ENCODE data around the gene NFIA. TPM values are rescaled to one million over a fixed set of nuclear protein-coding genes. Genes with fewer than 3 reads are reported as not detected.
A peak's percentile ranks its signal among the peaks of the same experiment; 100 is the strongest.

The NFIA gene
- total and polyA plus RNA-seq, 9 of the 15 experiments (the other 6 are each of a cell fraction or from before 2014, with no cell fraction given) = 5.3 to 24.9 (median 9.8) TPM

DNA sequence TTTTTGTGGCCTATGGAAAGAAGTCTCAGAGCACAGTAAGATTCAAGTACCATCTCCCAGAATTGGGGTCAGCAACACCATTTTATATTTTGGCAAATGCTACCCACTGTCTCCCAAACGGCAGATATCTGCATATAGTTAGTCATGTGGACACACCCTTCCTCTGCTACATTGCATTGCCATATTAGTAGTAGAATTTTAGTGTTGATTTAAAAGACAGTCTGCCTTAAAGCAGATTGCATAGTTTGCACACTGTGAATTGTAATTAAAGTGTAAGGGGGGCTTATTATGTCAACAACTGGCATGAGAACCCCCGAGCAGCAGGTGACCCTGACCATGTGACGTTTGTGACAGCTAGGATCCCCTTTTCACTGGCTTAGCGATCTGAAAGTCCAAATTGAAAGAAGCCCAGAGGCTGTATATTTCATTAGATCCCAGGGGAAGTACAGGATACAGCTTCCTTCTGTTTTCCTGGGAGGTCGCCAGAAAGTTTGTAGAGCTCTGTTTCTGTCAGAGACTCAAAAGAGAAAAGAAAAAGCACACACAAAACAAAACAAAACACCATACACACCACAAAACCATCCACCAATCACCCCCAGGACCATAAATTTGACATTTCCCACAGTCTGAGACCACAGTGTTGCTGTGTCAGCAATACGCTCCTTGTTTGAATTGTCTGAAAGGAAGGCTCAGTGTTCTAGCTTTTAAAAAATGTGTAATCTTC is 172.4 kb downstream of the NFIA start:
- Histone ChIP-seq H3K9ac (ENCODE audit: insufficient read depth in 1 of 2, low read depth in 2 of 2, low read length in 2 of 2) (peak overlapping the region in 1 of 2 experiments; percentile 29; a peak in 2 of 4 replicates), H4K20me1 (replicated peaks; ENCODE audit: control insufficient read depth, insufficient read depth, low read length) (no peaks in the 10 kb centered on the region), H3K4me3 (no peak overlapping the region), H3K4me2 (ENCODE audit: insufficient read depth, low read length) (peak overlapping the region; percentile 61), H3K79me2 (ENCODE audit: control insufficient read depth, insufficient read depth, low read length) (peaks cover 70% of the 10 kb centered on the region), H3K27me3 (ENCODE audit: control insufficient read depth in 2 of 2, insufficient read depth in 2 of 2, low read length in 2 of 2) (no peaks in the 10 kb centered on the region), H2AFZ (ENCODE audit: low read depth, low read length) (peak overlapping the region; percentile 54), H3K36me3 (ENCODE audit: control insufficient read depth, insufficient read depth, low read length) (no peaks in the 10 kb centered on the region), H3K4me1 (replicated peaks in 1 of 2; ENCODE audit: control insufficient read depth in 2 of 2, insufficient read depth in 2 of 2, low read length in 2 of 2) (peaks cover 10 to 27% of the 10 kb centered on the region in 2 experiments), H3K27ac (ENCODE audit: extremely low read depth, low read depth, low read length) (peak overlapping the region; percentile 82), H3K9me1 (ENCODE audit: control insufficient read depth, insufficient read depth, low read length) (no peaks in the 10 kb centered on the region), H3K9me3 (replicated peaks; ENCODE audit: control insufficient read depth, insufficient read depth, low read depth, low read length) (no peaks in the 10 kb centered on the region)
- WGBS (ENCODE audit: insufficient coverage, low coverage, missing lambda C conversion rate) = 30% methylated on average over 6 of the region's 6 CpGs
- no TSS peak for BruUV-seq (replicated peaks)
- no peak for FAIRE-seq
- ATAC-seq = peak; percentile 46
- intact Hi-C loops (cut with micrococcal nuclease) = loop anchor here (5.0 kb wide), 1 partner anchor 202 kb away; no protein-coding TSS in a partner anchor
- TF ChIP-seq, protein P1, sequence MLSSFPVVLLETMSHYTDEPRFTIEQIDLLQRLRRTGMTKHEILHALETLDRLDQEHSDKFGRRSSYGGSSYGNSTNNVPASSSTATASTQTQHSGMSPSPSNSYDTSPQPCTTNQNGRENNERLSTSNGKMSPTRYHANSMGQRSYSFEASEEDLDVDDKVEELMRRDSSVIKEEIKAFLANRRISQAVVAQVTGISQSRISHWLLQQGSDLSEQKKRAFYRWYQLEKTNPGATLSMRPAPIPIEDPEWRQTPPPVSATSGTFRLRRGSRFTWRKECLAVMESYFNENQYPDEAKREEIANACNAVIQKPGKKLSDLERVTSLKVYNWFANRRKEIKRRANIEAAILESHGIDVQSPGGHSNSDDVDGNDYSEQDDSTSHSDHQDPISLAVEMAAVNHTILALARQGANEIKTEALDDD (IDR thresholded peaks at IDR 0.05) = peak; percentile 61; the same call in 1 of the 2 replicates
- TF ChIP-seq CC2D1A (IDR thresholded peaks at IDR 0.05) = no peak
- peak in 1 of 2 experiments; percentile 30; a peak in 1 of 4 replicates for TF ChIP-seq FOXK2 (conservative IDR thresholded peaks at IDR 0.05 in 1 of 2, IDR thresholded peaks at IDR 0.05 in 1 of 2; ENCODE audit: low read depth in 2 of 2)
- TF ChIP-seq ZNF316 (IDR thresholded peaks at IDR 0.05) = peak; percentile 98
- TF ChIP-seq FOXJ3 (CRISPR knock-in tag; IDR thresholded peaks at IDR 0.05) = no peak
- peak; percentile 97 for TF ChIP-seq C11orf30 (IDR thresholded peaks at IDR 0.05; ENCODE audit: low read depth)
- TF ChIP-seq ZNF263 (CRISPR knock-in tag; IDR thresholded peaks at IDR 0.05; ENCODE audit: borderline replicate concordance) = no peak
- no peak for TF ChIP-seq L3MBTL2 (IDR thresholded peaks at IDR 0.05)
- TF ChIP-seq JUND (IDR thresholded peaks at IDR 0.05; ENCODE audit: borderline replicate concordance, low read depth, low read length) = no peak
- TF ChIP-seq JUND (tag; IDR thresholded peaks at IDR 0.05; ENCODE audit: borderline replicate concordance, low read depth, low read length) = peak; percentile 21; the same call in 1 of the 3 replicates
- TF ChIP-seq, protein P2, sequence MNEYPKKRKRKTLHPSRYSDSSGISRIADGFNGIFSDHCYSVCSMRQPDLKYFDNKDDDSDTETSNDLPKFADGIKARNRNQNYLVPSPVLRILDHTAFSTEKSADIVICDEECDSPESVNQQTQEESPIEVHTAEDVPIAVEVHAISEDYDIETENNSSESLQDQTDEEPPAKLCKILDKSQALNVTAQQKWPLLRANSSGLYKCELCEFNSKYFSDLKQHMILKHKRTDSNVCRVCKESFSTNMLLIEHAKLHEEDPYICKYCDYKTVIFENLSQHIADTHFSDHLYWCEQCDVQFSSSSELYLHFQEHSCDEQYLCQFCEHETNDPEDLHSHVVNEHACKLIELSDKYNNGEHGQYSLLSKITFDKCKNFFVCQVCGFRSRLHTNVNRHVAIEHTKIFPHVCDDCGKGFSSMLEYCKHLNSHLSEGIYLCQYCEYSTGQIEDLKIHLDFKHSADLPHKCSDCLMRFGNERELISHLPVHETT (CRISPR knock-in tag; conservative IDR thresholded peaks at IDR 0.05 in 1 of 2, IDR thresholded peaks at IDR 0.05 in 1 of 2) = 0 out of 4 replicates have a peak, but pooled peaks of 1 of the 2 experiments have one; percentile 25
- peak; percentile 93 for TF ChIP-seq MAFF (IDR thresholded peaks at IDR 0.05; ENCODE audit: low read length)
- TF ChIP-seq DDX20 (tag; IDR thresholded peaks at IDR 0.05; ENCODE audit: low read depth) = no peak
- 0 out of 2 replicates have a peak, but pooled peaks have one; percentile 43 for TF ChIP-seq FOSL1 (tag; conservative IDR thresholded peaks at IDR 0.05)
- TF ChIP-seq MAFK (IDR thresholded peaks at IDR 0.05; ENCODE audit: low read length) = peak; percentile 95
- TF ChIP-seq, protein P3, sequence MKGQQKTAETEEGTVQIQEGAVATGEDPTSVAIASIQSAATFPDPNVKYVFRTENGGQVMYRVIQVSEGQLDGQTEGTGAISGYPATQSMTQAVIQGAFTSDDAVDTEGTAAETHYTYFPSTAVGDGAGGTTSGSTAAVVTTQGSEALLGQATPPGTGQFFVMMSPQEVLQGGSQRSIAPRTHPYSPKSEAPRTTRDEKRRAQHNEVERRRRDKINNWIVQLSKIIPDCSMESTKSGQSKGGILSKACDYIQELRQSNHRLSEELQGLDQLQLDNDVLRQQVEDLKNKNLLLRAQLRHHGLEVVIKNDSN (CRISPR knock-in tag; IDR thresholded peaks at IDR 0.05) = peak; percentile 29; the same call in 1 of the 2 replicates
- TF ChIP-seq MAFG (tag; conservative IDR thresholded peaks at IDR 0.05) = peak; percentile 95
- no peak for TF ChIP-seq ZFP36 (IDR thresholded peaks at IDR 0.05; ENCODE audit: low read depth, low read length, partially characterized antibody)
- DNase-seq (ENCODE audit: extremely low read depth in 1 of 4, low spot score in 3 of 4) = no peak
- in situ Hi-C loops (cut with MboI) = no loop called here
- ChIA-PET CTCF (ENCODE audit: low intra/inter-chr PET ratio) (no interaction called here), POLR2A (interaction anchor here (1.7 to 2.9 kb wide), 2 partner anchors 10 to 12 kb away, joined by 4 to 16 read pairs; no protein-coding TSS in a partner anchor)
